Epithelial cell of proximal tubule (primary cell): ENCODE results near the gene MYL4. TPM values are rescaled to one million over a fixed set of nuclear protein-coding genes. Genes with fewer than 3 reads are reported as not detected.

Experiments
- DNase-seq: peaks from one replicate; pipeline ENCODE4 v3.0.0-alpha.2; 2011; ENCODE audit warnings: low read depth
- H3K4me3 ChIP-seq: 2 replicates; pipeline ENCODE4 v1.5.1; 2011; ENCODE audit warnings: low read depth, mild to moderate bottlenecking, low read length
- CTCF ChIP-seq: conservative IDR thresholded peaks from 2 replicates; pipeline ENCODE4 v1.5.1; 2012; ENCODE audit warnings: low read depth, mild to moderate bottlenecking, low read length
- total RNA-seq: library from RNA; depleted of rRNA; stranded (reverse); fragments of >200 nt; gene quantifications from 2 replicates; pipeline ENCODE4 v1.2.3, GENCODE V29; 2015

The MYL4 gene
- total RNA-seq, 1 donor from 2014 or later = not detected

GRCh38 chr17:47253541-47254402, 44.6 kb downstream of the MYL4 start, which contains the start of gene ITGB3:
TSS of gene ITGB3 (plus strand) at chr17:47253827. CDS start at chr17:47253862, 35 bp downstream.
- TF ChIP-seq CTCF = peak; percentile 41
- peak within 1 kb of the TSS; percentile 75 for H3K4me3 ChIP-seq
- DNase-seq = no peak

- DNase-seq = no peak
- peak overlapping the region; percentile 75 for H3K4me3 ChIP-seq
- TF ChIP-seq CTCF = no peak
Measured at GRCh38 chr17:47254403-47254943, 45.3 kb downstream of the MYL4 start.

- TF ChIP-seq CTCF = no peak
- DNase-seq = peak; percentile 88
- H3K4me3 ChIP-seq = peak overlapping the region; percentile 75
Measured at GRCh38 chr17:47257651-47258339, 48.6 kb downstream of the MYL4 start.

GRCh38 chr17:47262586-47262985, 53.4 kb downstream of the MYL4 start:
- DNase-seq = no peak
- no peak for TF ChIP-seq CTCF

DNA sequence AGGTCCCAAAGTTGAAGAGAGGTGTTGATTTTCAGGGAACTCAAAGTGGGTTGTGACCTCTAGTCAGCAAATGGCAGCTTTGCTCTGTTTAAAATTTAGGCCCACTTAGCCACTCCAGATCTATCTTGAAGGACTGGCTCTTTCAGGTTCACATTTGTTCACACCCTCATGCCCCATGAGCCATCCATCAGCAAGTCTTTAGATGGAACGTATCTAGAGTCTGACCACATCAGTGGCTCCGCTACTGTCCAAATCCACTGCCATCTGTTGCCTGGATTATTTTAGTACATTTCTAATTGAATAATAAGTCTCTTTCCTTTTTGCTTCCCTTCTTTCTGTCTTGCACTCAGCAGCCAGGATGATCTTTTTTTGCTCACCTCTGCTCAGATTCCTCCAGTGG, 55.0 kb downstream of the MYL4 start:
- no peak overlapping the region for H3K4me3 ChIP-seq
- DNase-seq = no peak
- no peak for TF ChIP-seq CTCF

More at GRCh38 chr17:47262586-47262985, 53.4 kb downstream of the MYL4 start:
- no peak overlapping the region for H3K4me3 ChIP-seq

GRCh38 chr17:47265983-47266541, 56.9 kb downstream of the MYL4 start:
- H3K4me3 ChIP-seq = no peak overlapping the region
- TF ChIP-seq CTCF = no peak
- DNase-seq = no peak
